Activated naive CD8-positive, alpha-beta T cell treated with anti-CD3 and anti-CD28 coated beads for 36 hours (primary cell): ENCODE data around the gene NT5M. TPM values are rescaled to one million over a fixed set of nuclear protein-coding genes. Genes with fewer than 3 reads are reported as not detected.
"Not testable (repeated sequence)": the region's sequence is repeated elsewhere in the genome, so short reads cannot be mapped to it uniquely, and the experiment has no call there.

Experiments
- DNase-seq: peaks from one replicate; pipeline ENCODE4 v3.0.0; 2021
- H3K27ac Mint-ChIP-seq: one replicate; pipeline ENCODE4 v1.8.0; 2022; ENCODE audit warnings: mild to moderate bottlenecking, moderate library complexity, mixed read lengths
- H3K27me3 Mint-ChIP-seq: one replicate; pipeline ENCODE4 v1.8.0; 2022; ENCODE audit warnings: mild to moderate bottlenecking, mixed read lengths
- H3K36me3 Mint-ChIP-seq: one replicate; pipeline ENCODE4 v1.8.0; 2021; ENCODE audit warnings: mild to moderate bottlenecking, mixed read lengths
- H3K4me1 Mint-ChIP-seq: one replicate; pipeline ENCODE4 v1.8.0; 2021; ENCODE audit warnings: mixed read lengths
- H3K4me3 Mint-ChIP-seq: one replicate; pipeline ENCODE4 v1.8.0; 2022; ENCODE audit warnings: mild to moderate bottlenecking, moderate library complexity, mixed read lengths
- H3K9me3 Mint-ChIP-seq: one replicate; pipeline ENCODE4 v1.8.0; 2022; ENCODE audit warnings: mixed read lengths
- total RNA-seq, 2 experiments: library from RNA; stranded (reverse); gene quantifications; one replicate each; pipeline ENCODE4 v1.2.3, GENCODE V29; 2021

The NT5M gene
- total RNA-seq, 2 experiments from 2014 or later: 6.1 to 6.5 TPM

DNA sequence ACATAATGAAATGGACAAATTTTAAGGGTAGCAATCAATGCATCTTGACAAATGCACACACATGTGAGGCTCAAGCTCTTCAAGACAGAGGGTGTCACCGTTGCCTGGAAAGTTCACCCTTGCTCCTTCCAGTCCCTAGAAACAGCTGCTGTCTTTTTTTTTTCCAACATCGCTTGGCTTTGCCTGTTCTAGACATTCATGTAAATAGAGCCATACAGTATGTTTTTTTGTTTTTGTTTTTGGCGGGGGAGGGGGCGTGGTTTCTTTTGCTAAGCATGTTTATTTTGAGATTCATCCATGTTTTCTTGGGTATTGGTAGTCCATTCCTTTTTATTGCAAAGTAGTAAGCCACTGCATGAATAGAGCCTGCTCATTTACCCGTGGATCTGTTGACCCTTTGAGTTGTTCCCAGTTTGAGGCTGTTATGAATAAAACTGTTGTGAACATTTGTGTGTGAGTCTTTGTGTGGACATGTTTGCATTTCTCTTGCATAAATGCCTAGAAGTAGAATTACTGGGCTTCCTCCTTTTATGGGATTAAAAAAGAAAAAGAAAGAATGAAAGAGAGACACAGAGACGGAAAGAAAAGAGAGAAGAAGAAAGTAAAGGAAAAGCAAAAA is 78.4 kb downstream of the NT5M start:
- Mint-ChIP-seq H3K27me3 (no peaks in the 10 kb centered on the region), H3K4me1 (peaks cover 2% of the 10 kb centered on the region), H3K36me3 (no peaks in the 10 kb centered on the region), H3K9me3 (no peaks in the 10 kb centered on the region), H3K27ac (no peak overlapping the region), H3K4me3 (no peak overlapping the region)
- no peak for DNase-seq

DNA sequence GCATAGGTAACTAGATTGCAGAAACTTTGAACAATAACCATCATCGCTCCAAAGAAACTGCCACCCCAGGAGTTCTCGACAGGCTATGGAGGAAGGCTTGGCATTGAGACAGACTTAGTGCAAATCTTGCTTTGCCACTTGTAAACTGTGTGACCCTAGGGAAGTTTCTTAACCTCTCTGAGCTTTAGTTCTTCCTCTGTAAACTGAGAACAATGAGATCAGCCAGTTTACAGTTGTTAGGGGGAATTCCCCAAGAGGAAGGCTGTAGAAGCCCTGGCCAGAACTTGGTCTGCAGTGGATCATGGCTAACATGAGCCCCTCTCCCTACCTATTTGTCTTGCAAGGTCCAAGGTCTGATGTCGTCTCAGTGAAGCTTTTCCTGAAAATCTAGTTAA is 78.9 kb downstream of the NT5M start:
- H3K27ac Mint-ChIP-seq: no peak overlapping the region
- H3K9me3 Mint-ChIP-seq: no peaks in the 10 kb centered on the region
- H3K27me3 Mint-ChIP-seq: no peaks in the 10 kb centered on the region
- no peak for DNase-seq
- no peak overlapping the region for H3K4me3 Mint-ChIP-seq
- H3K36me3 Mint-ChIP-seq: no peaks in the 10 kb centered on the region
- peaks cover 2% of the 10 kb centered on the region for H3K4me1 Mint-ChIP-seq

DNA sequence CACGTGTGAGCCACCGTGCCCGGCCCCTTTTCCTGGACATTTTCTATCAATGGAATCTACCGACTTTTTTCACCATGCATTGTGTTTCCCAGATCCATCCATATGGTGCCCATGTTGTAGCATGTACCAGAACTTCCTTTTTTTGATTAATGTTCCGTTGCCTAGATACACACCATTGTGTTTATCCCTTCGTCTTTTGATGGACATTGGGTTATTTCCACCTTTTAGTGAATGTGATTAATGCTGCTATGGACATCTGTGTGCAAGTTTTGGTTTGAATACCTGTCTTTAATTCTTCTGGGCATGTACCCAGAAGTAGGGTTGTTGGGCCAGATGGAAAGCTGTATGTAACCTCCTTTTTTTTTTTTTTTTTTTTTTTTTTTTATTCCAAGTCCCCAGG is 79.8 kb downstream of the NT5M start:
- Mint-ChIP-seq H3K9me3 (no peaks in the 10 kb centered on the region), H3K27me3 (no peaks in the 10 kb centered on the region)

GRCh38 chr17:17383431-17384290 is 80.5 kb downstream of the NT5M start:
- not testable (repeated sequence) for H3K4me3 Mint-ChIP-seq, DNase-seq, H3K27ac Mint-ChIP-seq, H3K27me3 Mint-ChIP-seq, H3K36me3 Mint-ChIP-seq, H3K4me1 Mint-ChIP-seq, H3K9me3 Mint-ChIP-seq

More for the DNA sequence above, 79.8 kb downstream of the NT5M start:
- Mint-ChIP-seq H3K4me1 (peaks cover 8% of the 10 kb centered on the region), H3K27ac (no peak overlapping the region), H3K4me3 (no peak overlapping the region), H3K36me3 (no peaks in the 10 kb centered on the region)
- no peak for DNase-seq

- H3K27ac Mint-ChIP-seq: no peak overlapping the region
- H3K27me3 Mint-ChIP-seq: no peaks in the 10 kb centered on the region
- H3K4me3 Mint-ChIP-seq: no peak overlapping the region
- no peak for DNase-seq
- peaks cover 8% of the 10 kb centered on the region for H3K4me1 Mint-ChIP-seq
- no peaks in the 10 kb centered on the region for H3K9me3 Mint-ChIP-seq
- H3K36me3 Mint-ChIP-seq: no peaks in the 10 kb centered on the region
These were observed 81.1 kb downstream of the NT5M start for GRCh38 chr17:17384291-17384615.

DNA sequence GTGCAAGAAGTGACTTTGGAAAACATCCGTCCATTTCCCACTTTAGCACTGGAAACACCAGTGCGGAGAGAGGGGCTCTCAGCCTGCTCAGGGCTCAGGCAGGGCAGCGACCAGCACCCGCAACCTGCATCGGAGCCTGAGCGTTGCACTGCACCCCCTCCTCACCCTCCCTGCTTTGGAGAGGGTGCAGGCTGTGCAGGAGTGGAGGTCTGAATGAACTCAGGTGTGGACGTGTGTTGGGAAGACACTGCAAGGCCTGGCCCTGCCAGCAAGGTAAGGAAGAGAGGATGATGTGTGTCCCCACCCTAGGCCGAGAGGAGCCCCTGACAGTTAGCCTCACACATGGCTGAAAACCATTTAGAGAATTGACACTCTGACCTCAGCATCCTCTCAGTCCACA is 81.8 kb downstream of the NT5M start:
- Mint-ChIP-seq H3K27me3 (no peaks in the 10 kb centered on the region), H3K4me3 (no peak overlapping the region), H3K36me3 (no peaks in the 10 kb centered on the region), H3K9me3 (no peaks in the 10 kb centered on the region), H3K4me1 (peaks cover 8% of the 10 kb centered on the region), H3K27ac (no peak overlapping the region)
- DNase-seq: no peak

- H3K27me3 Mint-ChIP-seq: no peaks in the 10 kb centered on the region
- DNase-seq: no peak
- peaks cover 11% of the 10 kb centered on the region for H3K4me1 Mint-ChIP-seq
- no peaks in the 10 kb centered on the region for H3K36me3 Mint-ChIP-seq
- H3K27ac Mint-ChIP-seq: no peak overlapping the region
- no peaks in the 10 kb centered on the region for H3K9me3 Mint-ChIP-seq
- H3K4me3 Mint-ChIP-seq: no peak overlapping the region
These were observed 82.3 kb downstream of the NT5M start for GRCh38 chr17:17385491-17385890.

- Mint-ChIP-seq H3K27ac (no peak overlapping the region), H3K27me3 (no peaks in the 10 kb centered on the region), H3K4me3 (no peak overlapping the region), H3K36me3 (no peaks in the 10 kb centered on the region), H3K9me3 (no peaks in the 10 kb centered on the region), H3K4me1 (peaks cover 13% of the 10 kb centered on the region)
- no peak for DNase-seq
These were observed 83.1 kb downstream of the NT5M start for GRCh38 chr17:17386094-17386800.

DNA sequence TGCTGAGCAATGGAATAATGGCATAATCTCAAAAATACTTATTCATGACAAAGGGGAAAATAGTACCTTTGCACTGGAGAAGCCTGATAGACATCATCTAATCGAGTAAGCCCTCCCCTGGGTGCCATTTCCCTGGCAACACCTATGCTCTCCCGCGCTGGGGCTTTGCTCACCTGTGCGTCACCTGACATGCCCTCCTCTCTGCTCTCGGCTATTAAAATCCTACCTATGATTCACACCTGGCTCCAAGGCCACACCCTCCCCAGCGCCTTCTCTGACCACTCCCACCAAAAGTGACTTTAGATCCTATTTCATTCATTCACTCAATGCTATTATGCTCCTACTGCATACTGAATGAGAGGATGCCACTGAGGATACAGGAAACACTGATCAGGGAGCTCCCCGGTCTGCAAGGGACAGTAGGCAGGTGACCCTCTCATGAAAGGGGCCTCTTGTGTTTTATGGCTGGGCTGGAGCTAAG is 83.9 kb downstream of the NT5M start:
- Mint-ChIP-seq H3K27me3 (peaks cover 4% of the 10 kb centered on the region), H3K27ac (no peak overlapping the region), H3K4me3 (no peak overlapping the region), H3K4me1 (peaks cover 20% of the 10 kb centered on the region), H3K9me3 (peaks cover 3% of the 10 kb centered on the region), H3K36me3 (no peaks in the 10 kb centered on the region)
- DNase-seq: no peak

- H3K4me1 Mint-ChIP-seq: peaks cover 23% of the 10 kb centered on the region
- H3K27me3 Mint-ChIP-seq: peaks cover 4% of the 10 kb centered on the region
- no peak overlapping the region for H3K4me3 Mint-ChIP-seq
- peaks cover 3% of the 10 kb centered on the region for H3K9me3 Mint-ChIP-seq
- no peaks in the 10 kb centered on the region for H3K36me3 Mint-ChIP-seq
- DNase-seq: peak; percentile 25
- H3K27ac Mint-ChIP-seq: no peak overlapping the region
These were observed 84.6 kb downstream of the NT5M start for GRCh38 chr17:17387498-17388362.

GRCh38 chr17:17388657-17389496 is 85.7 kb downstream of the NT5M start:
- Mint-ChIP-seq H3K4me3 (no peak overlapping the region), H3K27ac (no peak overlapping the region), H3K36me3 (no peaks in the 10 kb centered on the region), H3K9me3 (peaks cover 3% of the 10 kb centered on the region), H3K4me1 (peaks cover 25% of the 10 kb centered on the region), H3K27me3 (peaks cover 4% of the 10 kb centered on the region)
- DNase-seq: no peak

DNA sequence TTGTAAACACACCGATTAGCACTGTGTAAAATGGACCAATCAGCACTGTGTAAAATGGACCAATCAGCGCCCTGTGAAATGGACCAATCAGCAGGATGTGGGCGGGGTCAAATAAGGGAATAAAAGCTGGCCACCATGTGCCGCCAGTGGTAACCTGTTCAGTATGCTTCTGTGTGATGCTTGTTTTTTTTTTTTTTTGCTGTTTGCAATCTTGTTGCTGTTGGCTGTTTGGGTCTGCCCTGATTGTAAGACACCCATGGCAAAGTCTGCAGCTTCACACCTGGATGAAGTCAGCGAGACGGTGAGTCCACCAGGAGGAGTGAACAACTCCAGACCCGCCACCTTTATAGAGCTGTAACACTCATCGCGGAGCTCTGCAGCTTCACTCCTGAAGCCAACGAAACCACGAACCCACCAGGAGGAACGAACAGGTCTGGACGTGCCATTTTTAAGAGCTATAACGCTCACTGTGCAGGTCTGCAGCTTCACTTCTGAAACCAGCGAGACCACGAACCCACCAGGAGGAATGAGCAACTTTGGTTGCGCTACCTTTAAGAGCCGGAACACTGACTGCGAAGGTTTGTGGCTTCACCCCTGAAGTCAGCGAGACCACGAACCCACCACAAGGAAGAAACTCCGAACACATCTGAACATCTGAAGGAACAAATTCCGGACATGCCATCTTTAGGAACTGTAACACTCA is 88.6 kb downstream of the NT5M start:
- peak overlapping the region; percentile 75 for H3K4me3 Mint-ChIP-seq
- peaks cover 4% of the 10 kb centered on the region for H3K27me3 Mint-ChIP-seq
- peak; percentile 67 for DNase-seq
- peaks cover 3% of the 10 kb centered on the region for H3K9me3 Mint-ChIP-seq
- H3K27ac Mint-ChIP-seq: peak overlapping the region; percentile 36
- H3K4me1 Mint-ChIP-seq: peaks cover 31% of the 10 kb centered on the region
- no peaks in the 10 kb centered on the region for H3K36me3 Mint-ChIP-seq

- Mint-ChIP-seq H3K4me3 (no peak overlapping the region), H3K36me3 (no peaks in the 10 kb centered on the region), H3K4me1 (peaks cover 31% of the 10 kb centered on the region), H3K9me3 (peaks cover 3% of the 10 kb centered on the region), H3K27ac (no peak overlapping the region), H3K27me3 (peaks cover 4% of the 10 kb centered on the region)
- DNase-seq: no peak
These were observed 90.8 kb downstream of the NT5M start for GRCh38 chr17:17393976-17394375.
